Ishikawa (cell line): ENCODE data around the gene DMBT1.

Source experiments
- CEBPB ChIP-seq: IDR thresholded peaks from 2 replicates; pipeline ENCODE4 v1.6.1; 2012
- CREB1 ChIP-seq: IDR thresholded peaks from 2 replicates; pipeline ENCODE4 v1.6.1; 2012; ENCODE audit warnings: low read depth
- EGR1 ChIP-seq: IDR thresholded peaks from 2 replicates; pipeline ENCODE4 v1.6.1; 2012
- EP300 ChIP-seq: IDR thresholded peaks from 2 replicates; pipeline ENCODE4 v1.6.1; 2012; ENCODE audit warnings: borderline replicate concordance
- FOXM1 ChIP-seq: IDR thresholded peaks from 2 replicates; pipeline ENCODE4 v1.6.1; 2012; ENCODE audit warnings: low read depth, borderline replicate concordance
- NFIC ChIP-seq: IDR thresholded peaks from 2 replicates; pipeline ENCODE4 v1.6.1; 2012
- RAD21 ChIP-seq: IDR thresholded peaks from 2 replicates; pipeline ENCODE4 v1.6.1; 2012; ENCODE audit warnings: low read depth
- TAF1 ChIP-seq: IDR thresholded peaks from 2 replicates; pipeline ENCODE4 v1.6.1; 2012; ENCODE audit warnings: low read depth, mild to moderate bottlenecking
- TCF12 ChIP-seq: IDR thresholded peaks from 2 replicates; pipeline ENCODE4 v1.6.1; 2012; ENCODE audit warnings: low read depth
- TEAD4 ChIP-seq: IDR thresholded peaks from 2 replicates; pipeline ENCODE4 v1.6.1; 2012
- YY1 ChIP-seq: IDR thresholded peaks from 2 replicates; pipeline ENCODE4 v1.6.1; 2012; ENCODE audit warnings: low read depth
- ZBTB7A ChIP-seq: IDR thresholded peaks from 2 replicates; pipeline ENCODE4 v1.6.1; 2012; ENCODE audit warnings: low read depth
- TF ChIP-seq, protein P1 (sequence below): IDR thresholded peaks from 2 replicates; pipeline ENCODE4 v1.6.1; 2012
- TF ChIP-seq, protein P2 (sequence below): IDR thresholded peaks from 2 replicates; pipeline ENCODE4 v1.6.1; 2012; ENCODE audit warnings: low read depth, mild to moderate bottlenecking
- TF ChIP-seq, protein P3 (sequence below): IDR thresholded peaks from 2 replicates; pipeline ENCODE4 v1.6.1; 2012

Gene DMBT1

DNA sequence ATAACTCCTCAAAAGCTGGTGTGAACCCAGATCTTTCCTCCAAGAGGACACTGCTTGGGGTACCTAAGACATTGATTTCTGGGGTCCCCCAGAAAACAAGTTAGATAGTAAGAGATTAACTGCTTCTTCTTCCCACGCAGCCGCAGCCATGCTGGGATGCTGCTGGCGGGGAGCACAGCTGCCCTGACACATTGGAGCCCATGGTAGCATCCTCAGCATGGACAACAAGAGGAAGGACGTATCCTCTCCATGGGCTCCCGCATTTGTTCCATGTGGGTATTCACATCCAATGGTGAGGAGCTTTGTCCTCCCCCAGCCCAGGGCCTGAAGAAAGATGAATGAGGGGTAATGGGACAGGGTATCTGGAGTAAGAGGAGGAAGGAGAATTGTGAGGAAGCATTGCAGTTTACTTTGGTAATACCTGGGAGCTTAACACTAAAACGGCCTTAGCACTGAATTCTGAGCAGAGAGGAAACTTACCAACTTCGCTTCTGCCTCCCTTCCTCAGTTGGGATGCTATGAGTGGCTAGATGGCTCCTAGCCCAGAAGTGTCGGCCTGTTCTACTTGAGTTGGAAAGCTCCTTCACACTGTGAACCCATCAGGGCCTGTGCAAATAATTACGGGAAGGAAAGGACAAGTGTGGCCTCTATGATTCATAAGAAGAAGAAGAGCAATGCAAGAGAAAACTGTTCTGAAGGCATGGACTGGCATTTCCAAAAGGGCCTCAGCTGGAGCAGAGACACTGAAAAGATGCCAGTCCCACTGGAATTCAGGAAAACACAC, 95.2 kb downstream of the DMBT1 start:
- TF ChIP-seq EGR1 (no peak), FOXM1 (no peak)

DNA sequence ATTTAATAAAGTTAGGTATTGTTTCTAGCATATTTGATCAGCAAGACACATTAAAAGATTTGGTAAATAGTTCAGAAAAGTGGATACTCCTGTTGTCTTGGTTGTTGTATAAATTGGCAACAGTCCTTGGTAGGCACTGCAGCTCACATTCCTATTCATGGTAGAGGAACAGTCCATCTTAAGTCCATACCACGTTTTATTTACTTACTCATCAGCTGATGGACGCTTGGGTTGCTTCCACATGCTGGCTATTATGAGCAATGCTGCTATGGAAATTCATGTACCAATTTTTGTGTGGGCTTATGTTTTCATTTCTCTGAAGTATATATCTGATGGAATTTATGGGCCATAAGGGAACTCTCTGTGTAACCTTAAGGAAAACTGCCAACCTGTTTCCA, 95.8 kb downstream of the DMBT1 start:
- no peak for TF ChIP-seq YY1
- TF ChIP-seq, protein P1, sequence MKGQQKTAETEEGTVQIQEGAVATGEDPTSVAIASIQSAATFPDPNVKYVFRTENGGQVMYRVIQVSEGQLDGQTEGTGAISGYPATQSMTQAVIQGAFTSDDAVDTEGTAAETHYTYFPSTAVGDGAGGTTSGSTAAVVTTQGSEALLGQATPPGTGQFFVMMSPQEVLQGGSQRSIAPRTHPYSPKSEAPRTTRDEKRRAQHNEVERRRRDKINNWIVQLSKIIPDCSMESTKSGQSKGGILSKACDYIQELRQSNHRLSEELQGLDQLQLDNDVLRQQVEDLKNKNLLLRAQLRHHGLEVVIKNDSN, result no peak
- TF ChIP-seq NFIC, result no peak
- TF ChIP-seq CREB1, result no peak
- no peak for TF ChIP-seq TEAD4
- no peak for TF ChIP-seq FOXM1
- TF ChIP-seq CEBPB, result no peak
- no peak for TF ChIP-seq EP300
- TF ChIP-seq TCF12, result no peak
- TF ChIP-seq, protein P2, sequence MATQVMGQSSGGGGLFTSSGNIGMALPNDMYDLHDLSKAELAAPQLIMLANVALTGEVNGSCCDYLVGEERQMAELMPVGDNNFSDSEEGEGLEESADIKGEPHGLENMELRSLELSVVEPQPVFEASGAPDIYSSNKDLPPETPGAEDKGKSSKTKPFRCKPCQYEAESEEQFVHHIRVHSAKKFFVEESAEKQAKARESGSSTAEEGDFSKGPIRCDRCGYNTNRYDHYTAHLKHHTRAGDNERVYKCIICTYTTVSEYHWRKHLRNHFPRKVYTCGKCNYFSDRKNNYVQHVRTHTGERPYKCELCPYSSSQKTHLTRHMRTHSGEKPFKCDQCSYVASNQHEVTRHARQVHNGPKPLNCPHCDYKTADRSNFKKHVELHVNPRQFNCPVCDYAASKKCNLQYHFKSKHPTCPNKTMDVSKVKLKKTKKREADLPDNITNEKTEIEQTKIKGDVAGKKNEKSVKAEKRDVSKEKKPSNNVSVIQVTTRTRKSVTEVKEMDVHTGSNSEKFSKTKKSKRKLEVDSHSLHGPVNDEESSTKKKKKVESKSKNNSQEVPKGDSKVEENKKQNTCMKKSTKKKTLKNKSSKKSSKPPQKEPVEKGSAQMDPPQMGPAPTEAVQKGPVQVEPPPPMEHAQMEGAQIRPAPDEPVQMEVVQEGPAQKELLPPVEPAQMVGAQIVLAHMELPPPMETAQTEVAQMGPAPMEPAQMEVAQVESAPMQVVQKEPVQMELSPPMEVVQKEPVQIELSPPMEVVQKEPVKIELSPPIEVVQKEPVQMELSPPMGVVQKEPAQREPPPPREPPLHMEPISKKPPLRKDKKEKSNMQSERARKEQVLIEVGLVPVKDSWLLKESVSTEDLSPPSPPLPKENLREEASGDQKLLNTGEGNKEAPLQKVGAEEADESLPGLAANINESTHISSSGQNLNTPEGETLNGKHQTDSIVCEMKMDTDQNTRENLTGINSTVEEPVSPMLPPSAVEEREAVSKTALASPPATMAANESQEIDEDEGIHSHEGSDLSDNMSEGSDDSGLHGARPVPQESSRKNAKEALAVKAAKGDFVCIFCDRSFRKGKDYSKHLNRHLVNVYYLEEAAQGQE, result no peak
- TF ChIP-seq TAF1, result no peak
- no peak for TF ChIP-seq ZBTB7A
- TF ChIP-seq, protein P3, sequence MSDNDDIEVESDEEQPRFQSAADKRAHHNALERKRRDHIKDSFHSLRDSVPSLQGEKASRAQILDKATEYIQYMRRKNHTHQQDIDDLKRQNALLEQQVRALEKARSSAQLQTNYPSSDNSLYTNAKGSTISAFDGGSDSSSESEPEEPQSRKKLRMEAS, result no peak

DNA sequence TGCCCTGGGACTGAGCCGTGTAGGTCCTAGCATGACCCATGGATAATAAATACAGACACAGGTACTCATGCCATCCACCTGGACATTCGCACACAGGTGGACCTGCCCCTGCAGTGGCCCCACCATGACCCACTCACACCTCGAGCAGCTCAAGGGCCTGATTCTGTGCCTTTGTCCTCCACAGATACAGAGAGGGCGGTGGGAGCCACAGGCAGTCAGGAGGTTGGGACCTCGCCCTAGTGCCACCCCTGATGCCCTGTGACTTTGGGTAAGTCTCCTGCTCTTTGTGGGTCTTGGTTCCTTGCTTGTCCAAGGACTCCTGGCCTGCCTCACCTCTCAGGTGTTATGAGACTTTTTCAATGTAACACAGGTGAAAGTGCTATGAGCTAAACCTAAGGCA, 96.2 kb downstream of the DMBT1 start:
- no peak for TF ChIP-seq FOXM1

DNA sequence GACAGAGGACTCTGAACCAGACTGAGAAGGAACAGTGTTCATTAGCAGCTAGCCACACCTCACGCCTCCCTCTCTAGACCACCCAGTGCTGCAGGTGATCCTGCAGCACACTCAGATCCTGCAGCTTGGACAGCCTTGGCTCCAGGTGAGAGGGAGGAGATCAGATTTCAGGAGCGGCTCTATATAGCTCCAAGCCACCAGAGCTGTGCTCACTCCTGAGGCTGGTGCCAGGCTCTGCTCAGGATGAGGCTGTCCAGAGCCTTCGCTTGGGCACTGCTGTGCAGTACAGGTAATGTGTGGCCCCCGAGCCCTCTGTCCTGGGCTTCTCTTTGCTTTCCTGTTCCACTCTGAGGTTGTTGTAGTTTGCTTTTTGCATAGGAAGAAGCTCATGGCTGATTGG, 96.7 kb downstream of the DMBT1 start:
- TF ChIP-seq, protein P3, result no peak
- TF ChIP-seq, protein P1, result no peak
- TF ChIP-seq EGR1, result no peak
- TF ChIP-seq TEAD4, result no peak
- TF ChIP-seq, protein P2, result no peak
- TF ChIP-seq TAF1, result no peak
- no peak for TF ChIP-seq ZBTB7A
- no peak for TF ChIP-seq CEBPB
- no peak for TF ChIP-seq CREB1
- TF ChIP-seq EP300, result no peak
- TF ChIP-seq FOXM1, result no peak
- no peak for TF ChIP-seq TCF12

DNA sequence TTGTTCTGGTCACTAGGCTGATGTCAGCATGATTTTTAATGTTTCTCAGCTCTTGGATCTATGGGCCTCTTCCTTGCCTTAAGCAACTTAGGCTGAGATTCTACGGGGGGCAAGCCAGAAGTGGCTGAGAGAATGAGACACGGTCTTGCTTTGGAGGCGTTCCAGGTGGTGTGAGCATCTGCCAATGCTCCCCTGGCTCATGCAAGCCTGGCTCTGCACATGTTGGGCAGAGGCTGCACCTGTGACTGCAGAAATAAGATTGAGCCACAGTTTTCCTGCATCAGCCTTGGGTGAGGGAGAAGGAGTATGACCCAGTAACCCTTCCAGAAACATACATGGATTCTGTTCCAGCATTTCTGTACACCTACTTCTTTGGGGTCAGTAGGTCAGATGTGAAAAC, 97.2 kb downstream of the DMBT1 start:
- TF ChIP-seq, protein P3, result no peak
- no peak for TF ChIP-seq CEBPB

DNA sequence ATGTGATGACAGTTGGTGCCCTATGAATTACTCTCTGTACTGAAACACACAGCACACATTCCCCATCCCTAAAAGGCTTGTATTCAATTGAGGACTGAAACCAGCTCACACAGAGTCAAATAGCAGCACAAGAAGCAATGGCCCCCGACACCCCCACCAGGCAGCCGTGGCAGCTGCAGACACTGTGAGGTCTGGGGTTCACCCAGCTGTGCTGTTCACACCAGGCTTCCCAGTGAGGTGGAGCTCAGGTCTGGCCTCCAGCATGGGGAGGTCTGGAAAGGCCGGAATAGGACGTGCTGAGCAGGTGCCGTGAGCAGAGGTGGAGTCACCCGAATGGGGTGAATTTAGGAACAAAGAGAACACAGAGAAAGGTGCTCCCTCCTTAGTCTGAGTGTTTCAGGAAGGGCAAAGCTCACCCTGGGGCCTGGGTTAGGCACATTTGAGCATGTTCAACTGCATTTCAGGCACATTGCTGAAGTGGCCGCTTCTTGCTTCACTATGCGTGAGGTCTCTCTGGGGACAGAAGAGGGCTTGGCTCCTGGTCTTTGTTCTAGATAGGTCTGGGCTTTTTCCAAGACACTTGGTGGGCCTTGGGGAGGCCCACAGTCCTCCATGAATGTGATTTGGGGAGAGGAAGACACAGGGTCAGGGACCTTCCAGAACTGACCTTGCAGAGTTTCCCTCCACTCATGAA, 97.9 kb downstream of the DMBT1 start:
- TF ChIP-seq NFIC (no peak), FOXM1 (no peak), EGR1 (no peak), YY1 (no peak), ZBTB7A (no peak), TCF12 (no peak), CEBPB (no peak), CREB1 (no peak), RAD21 (no peak)
- TF ChIP-seq, protein P1, result no peak
- TF ChIP-seq, protein P3, result no peak
